OCI-LY7 (cell line): ENCODE results near the gene CDC42EP3. TPM values are rescaled to one million over a fixed set of nuclear protein-coding genes. Genes with fewer than 3 reads are reported as not detected.

Experiments
- BruUV-seq: library from RNA; stranded (reverse); fragments of 400-500 nt; replicated peaks from 2 replicates; lab custom pipeline; 2021; lab: Mats Ljungman, UMichigan
- CTCF ChIA-PET: fragments of 300-600 bp; sonication (Branson Sonifier 250); formaldehyde crosslinking; loops from one replicate; lab custom pipeline; 2022; ENCODE audit warnings: antibody characterized with exemption; ENCODE audit not compliant: unreplicated experiment; lab: Charles Lee
- POLR2A ChIA-PET: fragments of 300-600 bp; sonication (Branson Sonifier 250); formaldehyde crosslinking; loops from one replicate; lab custom pipeline; 2022; ENCODE audit warnings: antibody characterized with exemption; lab: Charles Lee
- DNase-seq: peaks from one replicate; pipeline ENCODE4 v3.0.0-alpha.2; 2015; ENCODE audit warnings: low spot score
- H2AFZ ChIP-seq: fragments of 200-600 bp; sonication (generic), shearing (Covaris generic); 2 replicates; pipeline ENCODE4 v1.6.1; 2014; ENCODE audit warnings: mild to moderate bottlenecking, antibody characterized with exemption, low read length, moderate library complexity
- H3K27ac ChIP-seq: fragments of 200-600 bp; sonication (generic); 2 replicates; pipeline ENCODE4 v1.5.1; 2014; ENCODE audit warnings: mixed run types, low read depth, mild to moderate bottlenecking, moderate library complexity, low read length, inconsistent platforms; ENCODE audit not compliant: poor library complexity, severe bottlenecking
- H3K36me3 ChIP-seq: fragments of 200-600 bp; sonication (generic); 2 replicates; pipeline ENCODE4 v1.6.1; 2014; ENCODE audit warnings: mild to moderate bottlenecking, antibody characterized with exemption, low read length, moderate library complexity, mixed read lengths; ENCODE audit not compliant: insufficient read depth
- H3K4me1 ChIP-seq: fragments of 200-600 bp; sonication (generic); 2 replicates; pipeline ENCODE4 v1.5.1; 2014; ENCODE audit warnings: mild to moderate bottlenecking, low read length; ENCODE audit not compliant: insufficient read depth, poor library complexity, severe bottlenecking
- H3K4me2 ChIP-seq: fragments of 200-600 bp; sonication (generic); 2 replicates; pipeline ENCODE4 v1.6.1; 2014; ENCODE audit warnings: mild to moderate bottlenecking, low read length
- H3K4me3 ChIP-seq: fragments of 200-600 bp; sonication (generic); 2 replicates; pipeline ENCODE4 v1.5.1; 2014; ENCODE audit warnings: mild to moderate bottlenecking, low read depth, low read length; ENCODE audit not compliant: poor library complexity, severe bottlenecking
- H3K79me2 ChIP-seq: fragments of 200-600 bp; sonication (generic); 2 replicates; pipeline ENCODE4 v1.6.1; 2016; ENCODE audit warnings: low read depth, mild to moderate bottlenecking, low read length, moderate library complexity, mixed read lengths; ENCODE audit not compliant: insufficient read depth
- H3K9me2 ChIP-seq: fragments of 200-600 bp; sonication (generic); 2 replicates; pipeline ENCODE4 v1.6.1; 2016; ENCODE audit warnings: mild to moderate bottlenecking, low read length, mixed read lengths; ENCODE audit not compliant: insufficient read depth
- H3K9me3 ChIP-seq: fragments of 200-600 bp; sonication (generic); 2 replicates; pipeline ENCODE4 v1.6.1; 2014; ENCODE audit warnings: mild to moderate bottlenecking, mixed run types, low read length, mixed read lengths
- H4K20me1 ChIP-seq: fragments of 200-600 bp; sonication (generic); 2 replicates; pipeline ENCODE4 v1.6.1; 2014; ENCODE audit warnings: mild to moderate bottlenecking, antibody characterized with exemption, low read length, moderate library complexity, mixed read lengths; ENCODE audit not compliant: insufficient read depth
- EZH2phosphoT487 ChIP-seq: fragments of 200-600 bp; sonication (generic); IDR thresholded peaks from 2 replicates; pipeline ENCODE4 v1.6.1; 2018; ENCODE audit warnings: low read depth, borderline replicate concordance, mild to moderate bottlenecking, mixed run types, antibody characterized with exemption, low read length, moderate library complexity, mixed read lengths
- intact Hi-C: fragments of 100-400 bp; cut with micrococcal nuclease; formaldehyde crosslinking; loops from one replicate; pipeline ENCODE4 v1.10.0; 2022; ENCODE audit not compliant: unreplicated experiment
- total RNA-seq, 2 experiments: library from RNA; depleted of rRNA in 1 of 2; stranded (reverse); fragments of >200 nt in 1 of 2; shearing (Covaris generic) in 1 of 2; gene quantifications; 2 replicates each; pipeline ENCODE4 v1.2.3, GENCODE V29; 2014 to 2022
- TF ChIP-seq, protein P1 (sequence below): fragments of 200-600 bp; sonication (generic); conservative IDR thresholded peaks from 2 replicates; pipeline ENCODE4 v1.5.1; 2014; ENCODE audit warnings: mild to moderate bottlenecking, antibody characterized with exemption, low read length, moderate library complexity, mixed read lengths

The CDC42EP3 gene
- total RNA-seq, 2 experiments from 2014 or later: 7.2 to 22.9 TPM

GRCh38 chr2:37631292-37631691 is 40.1 kb downstream of the CDC42EP3 start:
- H3K4me1 ChIP-seq: peaks cover under 1% of the 10 kb centered on the region
- no peak overlapping the region for H3K4me3 ChIP-seq
- no peak overlapping the region for H3K4me2 ChIP-seq
- POLR2A ChIA-PET: no interaction called here
- CTCF ChIA-PET: no interaction called here
- TF ChIP-seq, protein P1, sequence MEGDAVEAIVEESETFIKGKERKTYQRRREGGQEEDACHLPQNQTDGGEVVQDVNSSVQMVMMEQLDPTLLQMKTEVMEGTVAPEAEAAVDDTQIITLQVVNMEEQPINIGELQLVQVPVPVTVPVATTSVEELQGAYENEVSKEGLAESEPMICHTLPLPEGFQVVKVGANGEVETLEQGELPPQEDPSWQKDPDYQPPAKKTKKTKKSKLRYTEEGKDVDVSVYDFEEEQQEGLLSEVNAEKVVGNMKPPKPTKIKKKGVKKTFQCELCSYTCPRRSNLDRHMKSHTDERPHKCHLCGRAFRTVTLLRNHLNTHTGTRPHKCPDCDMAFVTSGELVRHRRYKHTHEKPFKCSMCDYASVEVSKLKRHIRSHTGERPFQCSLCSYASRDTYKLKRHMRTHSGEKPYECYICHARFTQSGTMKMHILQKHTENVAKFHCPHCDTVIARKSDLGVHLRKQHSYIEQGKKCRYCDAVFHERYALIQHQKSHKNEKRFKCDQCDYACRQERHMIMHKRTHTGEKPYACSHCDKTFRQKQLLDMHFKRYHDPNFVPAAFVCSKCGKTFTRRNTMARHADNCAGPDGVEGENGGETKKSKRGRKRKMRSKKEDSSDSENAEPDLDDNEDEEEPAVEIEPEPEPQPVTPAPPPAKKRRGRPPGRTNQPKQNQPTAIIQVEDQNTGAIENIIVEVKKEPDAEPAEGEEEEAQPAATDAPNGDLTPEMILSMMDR: no peak
- TF ChIP-seq EZH2phosphoT487: no peak
- no peaks in the 10 kb centered on the region for H4K20me1 ChIP-seq
- no peaks in the 10 kb centered on the region for H3K36me3 ChIP-seq
- intact Hi-C loops: no loop called here
- no peaks in the 10 kb centered on the region for H3K79me2 ChIP-seq
- DNase-seq: no peak
- no peaks in the 10 kb centered on the region for H3K9me2 ChIP-seq
- H2AFZ ChIP-seq: no peak overlapping the region
- no peak overlapping the region for H3K27ac ChIP-seq
- BruUV-seq: no TSS peak
- H3K9me3 ChIP-seq: no peaks in the 10 kb centered on the region

DNA sequence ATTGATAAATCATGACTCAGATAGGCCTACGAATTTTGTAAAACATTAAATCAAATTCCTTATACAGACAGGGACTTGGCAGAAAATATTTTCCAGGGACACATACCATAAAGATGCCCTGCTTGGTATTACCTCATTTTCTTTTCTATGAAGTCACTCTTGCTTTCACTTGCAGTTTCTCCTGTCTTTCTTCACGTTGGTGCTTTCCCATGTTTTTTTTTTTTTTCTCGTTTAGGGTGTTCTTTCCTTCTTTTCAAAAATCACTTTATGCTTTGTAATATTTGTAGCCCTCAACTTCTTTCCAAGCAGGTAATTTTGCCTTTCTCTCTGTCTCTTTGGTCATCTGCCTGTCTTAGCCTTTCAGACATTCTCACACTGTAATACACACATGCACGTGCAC is 40.7 kb downstream of the CDC42EP3 start:
- H3K9me2 ChIP-seq: no peaks in the 10 kb centered on the region
- no peak overlapping the region for H3K27ac ChIP-seq
- ChIA-PET POLR2A (no interaction called here), CTCF (no interaction called here)
- no peak overlapping the region for H2AFZ ChIP-seq
- H4K20me1 ChIP-seq: no peaks in the 10 kb centered on the region
- H3K36me3 ChIP-seq: no peaks in the 10 kb centered on the region
- DNase-seq: no peak
- no TSS peak for BruUV-seq
- peaks cover 4% of the 10 kb centered on the region for H3K4me1 ChIP-seq
- no peak overlapping the region for H3K4me2 ChIP-seq
- no peak overlapping the region for H3K4me3 ChIP-seq
- TF ChIP-seq, protein P1: no peak
- TF ChIP-seq EZH2phosphoT487: no peak
- intact Hi-C loops: no loop called here
- no peaks in the 10 kb centered on the region for H3K79me2 ChIP-seq
- H3K9me3 ChIP-seq: no peaks in the 10 kb centered on the region

DNA sequence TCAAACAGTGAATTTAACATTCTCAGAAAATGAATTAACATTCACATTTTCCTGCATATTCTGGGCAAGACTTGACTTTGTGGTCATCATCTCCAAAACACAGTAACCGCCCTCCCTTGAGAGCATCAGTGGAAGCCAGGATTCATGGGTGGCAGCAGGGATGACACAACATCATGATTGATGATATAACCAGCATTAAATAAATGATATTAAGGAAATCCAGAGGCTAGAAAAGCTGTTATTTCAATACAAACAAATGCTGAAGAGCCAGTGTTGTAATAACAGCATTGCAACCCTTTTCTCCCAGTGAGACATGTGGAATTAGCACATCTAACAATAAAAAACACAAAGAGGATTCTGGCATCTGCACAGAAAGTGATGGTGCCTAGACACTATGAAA is 41.1 kb downstream of the CDC42EP3 start:
- Histone ChIP-seq H3K9me2 (no peaks in the 10 kb centered on the region), H4K20me1 (no peaks in the 10 kb centered on the region), H3K27ac (no peak overlapping the region), H3K4me3 (no peak overlapping the region), H3K9me3 (no peaks in the 10 kb centered on the region), H2AFZ (no peak overlapping the region), H3K79me2 (no peaks in the 10 kb centered on the region), H3K4me1 (peaks cover 4% of the 10 kb centered on the region), H3K36me3 (no peaks in the 10 kb centered on the region), H3K4me2 (no peak overlapping the region)
- intact Hi-C loops: no loop called here
- POLR2A ChIA-PET: no interaction called here
- no peak for DNase-seq
- CTCF ChIA-PET: no interaction called here
- BruUV-seq: no TSS peak
- no peak for TF ChIP-seq EZH2phosphoT487
- TF ChIP-seq, protein P1: no peak
